GM23248 (cell line): ENCODE measurements around the gene TRAPPC2L. TPM values are rescaled to one million over a fixed set of nuclear protein-coding genes. Genes with fewer than 3 reads are reported as not detected.

ENCODE experiments used
- DNase-seq: peaks from one replicate; pipeline ENCODE4 v3.0.0-alpha.2; 2015
- H2AFZ ChIP-seq: fragments of 200-600 bp; sonication (generic); 2 replicates; pipeline ENCODE4 v1.6.1; 2016; ENCODE audit warnings: antibody characterized with exemption
- H3F3A ChIP-seq: fragments of 200-600 bp; sonication (generic); 2 replicates; pipeline ENCODE4 v1.6.1; 2016; ENCODE audit warnings: mild to moderate bottlenecking, antibody characterized with exemption, mixed run types; ENCODE audit not compliant: insufficient read depth
- H3K27ac ChIP-seq: fragments of 200-600 bp; sonication (generic); 2 replicates; pipeline ENCODE4 v1.5.1; 2016; ENCODE audit warnings: mild to moderate bottlenecking
- H3K27me3 ChIP-seq: fragments of 200-600 bp; sonication (generic); replicated peaks from 2 replicates; pipeline ENCODE4 v1.6.1; 2016; ENCODE audit warnings: mild to moderate bottlenecking; ENCODE audit not compliant: insufficient read depth
- H3K36me3 ChIP-seq: fragments of 200-600 bp; sonication (generic); 2 replicates; pipeline ENCODE4 v1.6.1; 2016; ENCODE audit warnings: low read depth, mild to moderate bottlenecking
- H3K4me1 ChIP-seq: fragments of 200-600 bp; sonication (generic); 2 replicates; pipeline ENCODE4 v1.6.1; 2016; ENCODE audit warnings: mild to moderate bottlenecking; ENCODE audit not compliant: insufficient read depth
- H3K4me2 ChIP-seq: fragments of 200-600 bp; sonication (generic); one replicate; pipeline ENCODE4 v1.6.1; 2016; ENCODE audit warnings: mild to moderate bottlenecking; ENCODE audit not compliant: unreplicated experiment
- H3K4me3 ChIP-seq: fragments of 200-600 bp; sonication (generic); 2 replicates; pipeline ENCODE4 v1.5.1; 2016; ENCODE audit warnings: mild to moderate bottlenecking
- H3K79me2 ChIP-seq: fragments of 200-600 bp; sonication (generic); 2 replicates; pipeline ENCODE4 v1.6.1; 2016; ENCODE audit warnings: mild to moderate bottlenecking; ENCODE audit not compliant: insufficient read depth
- H3K9ac ChIP-seq: fragments of 200-600 bp; sonication (generic); 2 replicates; pipeline ENCODE4 v1.6.1; 2016; ENCODE audit warnings: mild to moderate bottlenecking
- H3K9me2 ChIP-seq: fragments of 200-600 bp; sonication (generic); 2 replicates; pipeline ENCODE4 v1.6.1; 2016; ENCODE audit warnings: mixed run types, mild to moderate bottlenecking, moderate library complexity; ENCODE audit not compliant: insufficient read depth
- H3K9me3 ChIP-seq: fragments of 200-600 bp; sonication (generic); one replicate; pipeline ENCODE4 v1.6.1; 2017; ENCODE audit warnings: low read depth
- H4K20me1 ChIP-seq: fragments of 200-600 bp; sonication (generic); 2 replicates; pipeline ENCODE4 v1.6.0; 2016; ENCODE audit not compliant: insufficient read depth
- EZH2 ChIP-seq: fragments of 200-600 bp; sonication (generic); IDR thresholded peaks from 2 replicates; pipeline ENCODE4 v1.6.1; 2018; ENCODE audit warnings: antibody characterized with exemption, mild to moderate bottlenecking; ENCODE audit not compliant: insufficient read depth, poor library complexity, severe bottlenecking
- EZH2phosphoT487 ChIP-seq: fragments of 200-600 bp; sonication (generic); IDR thresholded peaks from 2 replicates; pipeline ENCODE4 v1.6.1; 2018; ENCODE audit warnings: antibody characterized with exemption, moderate library complexity, mild to moderate bottlenecking, low read depth; ENCODE audit not compliant: insufficient read depth
- WGBS, 2 experiments: methylation state at CpG; one replicate each; pipeline ENCODE4 v1.1.6; 2015 to 2017; ENCODE audit warnings: low lambda C conversion rate in 2 of 2, low coverage in 1 of 2; ENCODE audit errors: missing lambda C conversion rate in 2 of 2; 5-methylcytosine and 5-hydroxymethylcytosine counted together
- in situ Hi-C: fragments of 300-500 bp; cut with MboI; formaldehyde crosslinking; loops from 2 replicates; pipeline ENCODE4 v1.15.0; 2020
- polyA plus RNA-seq: library from polyadenylated mRNA; unstranded; fragments of >200 nt; fragmentation: Nextera tagmentation; extraction: Ambion mirVana; gene quantifications from 2 replicates; pipeline ENCODE4 v1.2.1, GENCODE V29; 2016
- total RNA-seq: library from RNA; depleted of rRNA; stranded (reverse); fragments of >200 nt; shearing (Covaris generic); gene quantifications from 2 replicates; pipeline ENCODE4 v1.2.3, GENCODE V29; 2014

The TRAPPC2L gene
- total and polyA plus RNA-seq, 2 experiments from 2014 or later: 18.7 to 83.2 TPM

DNA sequence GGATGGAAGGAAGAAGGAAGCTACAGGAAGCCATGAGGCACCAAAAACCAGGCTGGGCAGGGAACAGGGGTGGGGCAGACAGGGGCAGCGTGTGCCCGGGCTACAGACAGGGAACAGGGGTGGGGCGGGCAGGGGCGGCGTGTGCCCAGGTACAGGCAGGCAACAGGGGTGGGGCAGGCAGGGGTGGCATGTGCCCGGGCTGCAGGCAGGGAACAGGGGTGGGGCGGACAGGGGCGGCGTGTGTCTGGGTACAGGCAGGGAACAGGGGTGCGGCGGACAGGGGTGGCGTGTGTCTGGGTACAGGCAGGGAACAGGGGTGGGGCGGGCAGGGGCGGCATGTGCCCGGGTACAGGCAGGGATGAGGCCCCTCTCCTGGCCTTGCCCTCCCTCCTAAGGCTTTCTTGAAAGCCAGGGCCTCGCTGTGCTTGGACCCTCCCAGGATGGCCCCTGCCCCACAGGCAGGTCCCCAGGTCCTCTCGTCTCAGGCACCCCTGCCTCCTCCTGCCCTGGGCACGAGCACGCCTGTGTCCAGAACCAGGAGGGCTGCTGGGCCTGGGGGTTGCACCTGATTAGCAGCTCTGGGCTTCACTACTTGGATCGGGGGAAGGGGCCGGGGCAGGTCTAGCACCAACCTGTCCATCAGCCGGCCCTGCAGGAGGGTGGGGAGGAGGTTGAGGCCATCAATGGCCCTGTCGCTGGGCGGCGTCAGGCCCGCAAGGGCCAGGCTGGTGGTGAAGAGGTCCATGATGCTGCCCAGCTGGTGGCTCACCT lies 30.7 kb upstream of the TRAPPC2L start:
- Histone ChIP-seq H3K9me2 (no peaks in the 10 kb centered on the region), H3K9me3 (no peaks in the 10 kb centered on the region), H3K27ac (no peak overlapping the region), H3F3A (no peaks in the 10 kb centered on the region), H3K4me2 (no peak overlapping the region), H3K4me3 (no peak overlapping the region), H3K36me3 (no peaks in the 10 kb centered on the region), H2AFZ (no peak overlapping the region), H3K4me1 (no peaks in the 10 kb centered on the region), H3K79me2 (no peaks in the 10 kb centered on the region), H3K9ac (no peak overlapping the region), H4K20me1 (no peaks in the 10 kb centered on the region), H3K27me3 (no peaks in the 10 kb centered on the region)
- TF ChIP-seq EZH2 (no peak), EZH2phosphoT487 (no peak)
- in situ Hi-C loops: no loop called here
- DNase-seq: no peak
- WGBS, 2 experiments: 93% methylated on average over 11 to 26 of the region's 26 CpGs

DNA sequence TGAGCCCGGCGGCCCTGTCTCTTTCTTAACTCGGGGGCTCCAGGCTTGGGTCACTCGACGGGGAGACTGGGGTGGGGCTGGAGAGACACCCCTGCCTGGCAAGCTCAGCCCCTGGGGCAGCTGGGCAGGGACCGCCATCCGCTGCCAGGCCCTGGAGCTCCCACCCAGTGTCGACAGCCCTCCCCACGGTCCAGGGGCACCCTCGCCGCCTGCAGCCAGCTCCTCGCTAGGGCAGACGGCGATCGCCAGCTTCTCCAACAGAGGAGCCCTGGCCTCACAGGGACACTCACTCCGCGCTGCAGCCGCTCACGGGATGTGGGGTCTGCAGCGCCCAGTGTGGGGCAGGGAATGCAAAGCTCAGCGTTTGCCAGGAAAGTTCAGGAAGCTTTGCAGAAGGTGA lies 29.2 kb upstream of the TRAPPC2L start:
- H3K9me2 ChIP-seq: no peaks in the 10 kb centered on the region
- no peak overlapping the region for H3K9ac ChIP-seq
- no peak overlapping the region for H3K4me2 ChIP-seq
- H3K9me3 ChIP-seq: no peaks in the 10 kb centered on the region
- no peak for DNase-seq
- H4K20me1 ChIP-seq: no peaks in the 10 kb centered on the region
- TF ChIP-seq EZH2phosphoT487 (no peak), EZH2 (no peak)
- no peak overlapping the region for H2AFZ ChIP-seq
- no peaks in the 10 kb centered on the region for H3K4me1 ChIP-seq
- in situ Hi-C loops: no loop called here
- no peaks in the 10 kb centered on the region for H3F3A ChIP-seq
- H3K27me3 ChIP-seq: no peaks in the 10 kb centered on the region
- H3K27ac ChIP-seq: no peak overlapping the region
- H3K4me3 ChIP-seq: no peak overlapping the region
- H3K36me3 ChIP-seq: no peaks in the 10 kb centered on the region
- no peaks in the 10 kb centered on the region for H3K79me2 ChIP-seq
- 86 to 88% methylated on average over 12 to 21 of the region's 21 CpGs for WGBS, 2 experiments

DNA sequence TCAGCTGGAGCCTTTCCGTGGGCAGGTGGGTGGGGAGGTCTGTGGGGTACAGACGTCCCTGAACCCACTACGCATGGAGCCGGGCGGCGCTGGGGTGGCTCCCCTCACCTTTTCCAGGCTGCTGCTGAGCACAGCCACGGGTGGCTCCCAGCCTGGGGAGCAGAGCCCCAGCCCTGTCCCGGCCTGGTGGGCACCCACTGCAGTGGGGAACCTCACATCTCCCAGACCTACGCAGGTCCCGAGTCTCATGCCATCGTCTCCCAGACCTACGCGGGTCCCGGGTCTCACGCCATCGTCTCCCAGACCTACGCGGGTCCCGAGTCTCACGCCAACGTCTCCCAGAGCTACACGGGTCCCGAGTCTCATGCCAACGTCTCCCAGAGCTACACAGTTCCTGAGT lies 28.2 kb upstream of the TRAPPC2L start:
- Histone ChIP-seq H3K79me2 (no peaks in the 10 kb centered on the region), H3K4me1 (no peaks in the 10 kb centered on the region), H3F3A (no peaks in the 10 kb centered on the region), H3K27ac (no peak overlapping the region), H3K9me3 (no peaks in the 10 kb centered on the region), H3K9me2 (no peaks in the 10 kb centered on the region), H4K20me1 (no peaks in the 10 kb centered on the region), H3K27me3 (no peaks in the 10 kb centered on the region), H3K4me2 (no peak overlapping the region), H3K9ac (no peak overlapping the region), H3K36me3 (no peaks in the 10 kb centered on the region), H2AFZ (no peak overlapping the region), H3K4me3 (no peak overlapping the region)
- 88% methylated on average over 20 to 24 of the region's 24 CpGs for WGBS, 2 experiments
- no peak for TF ChIP-seq EZH2
- TF ChIP-seq EZH2phosphoT487: no peak
- in situ Hi-C loops: no loop called here
- DNase-seq: no peak

DNA sequence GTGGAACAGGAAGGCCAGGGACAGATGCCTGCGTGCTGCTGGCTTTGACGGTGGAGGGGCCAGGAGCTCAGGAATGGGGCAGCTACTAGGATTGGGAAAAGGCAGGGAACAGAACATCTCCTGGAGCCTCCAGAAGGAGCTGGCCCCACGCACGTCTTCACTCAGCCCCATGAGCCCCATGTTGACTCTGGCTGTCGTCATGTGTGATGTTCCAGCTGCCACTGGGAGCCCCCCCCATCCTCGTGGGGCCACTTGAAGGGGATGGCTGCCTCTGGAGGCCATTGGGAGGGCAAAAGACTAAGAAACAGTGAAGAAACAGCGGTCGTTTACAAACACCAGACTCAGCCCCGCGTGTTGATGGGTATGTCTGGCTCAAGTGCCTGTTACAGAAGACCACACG lies 26.7 kb upstream of the TRAPPC2L start:
- Histone ChIP-seq H4K20me1 (no peaks in the 10 kb centered on the region), H3K9ac (no peak overlapping the region), H2AFZ (no peak overlapping the region), H3K27ac (no peak overlapping the region), H3K9me2 (no peaks in the 10 kb centered on the region), H3F3A (no peaks in the 10 kb centered on the region), H3K27me3 (no peaks in the 10 kb centered on the region), H3K4me2 (no peak overlapping the region), H3K79me2 (no peaks in the 10 kb centered on the region), H3K4me1 (no peaks in the 10 kb centered on the region), H3K4me3 (no peak overlapping the region), H3K9me3 (no peaks in the 10 kb centered on the region), H3K36me3 (no peaks in the 10 kb centered on the region)
- DNase-seq: no peak
- no peak for TF ChIP-seq EZH2phosphoT487
- TF ChIP-seq EZH2: no peak
- in situ Hi-C loops: no loop called here
- 79 to 82% methylated on average over 10 to 11 of the region's 11 CpGs for WGBS, 2 experiments
